ENCODE measurements around the gene OR2A12.

The OR2A12 gene

GRCh38 chr7:144087230-144087629 is 1.2 kb downstream of the OR2A12 start:
- TF ChIP-seq, protein P1, sequence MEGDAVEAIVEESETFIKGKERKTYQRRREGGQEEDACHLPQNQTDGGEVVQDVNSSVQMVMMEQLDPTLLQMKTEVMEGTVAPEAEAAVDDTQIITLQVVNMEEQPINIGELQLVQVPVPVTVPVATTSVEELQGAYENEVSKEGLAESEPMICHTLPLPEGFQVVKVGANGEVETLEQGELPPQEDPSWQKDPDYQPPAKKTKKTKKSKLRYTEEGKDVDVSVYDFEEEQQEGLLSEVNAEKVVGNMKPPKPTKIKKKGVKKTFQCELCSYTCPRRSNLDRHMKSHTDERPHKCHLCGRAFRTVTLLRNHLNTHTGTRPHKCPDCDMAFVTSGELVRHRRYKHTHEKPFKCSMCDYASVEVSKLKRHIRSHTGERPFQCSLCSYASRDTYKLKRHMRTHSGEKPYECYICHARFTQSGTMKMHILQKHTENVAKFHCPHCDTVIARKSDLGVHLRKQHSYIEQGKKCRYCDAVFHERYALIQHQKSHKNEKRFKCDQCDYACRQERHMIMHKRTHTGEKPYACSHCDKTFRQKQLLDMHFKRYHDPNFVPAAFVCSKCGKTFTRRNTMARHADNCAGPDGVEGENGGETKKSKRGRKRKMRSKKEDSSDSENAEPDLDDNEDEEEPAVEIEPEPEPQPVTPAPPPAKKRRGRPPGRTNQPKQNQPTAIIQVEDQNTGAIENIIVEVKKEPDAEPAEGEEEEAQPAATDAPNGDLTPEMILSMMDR (IDR thresholded peaks at IDR 0.05): no peak
- DNase-seq (ENCODE audit: low spot score): no peak
- Histone ChIP-seq H3K27ac (no peak overlapping the region), H3K4me3 (no peak overlapping the region)

- H3K4me3 ChIP-seq: no peak overlapping the region
Measured at GRCh38 chr7:144090667-144091066, 4.6 kb downstream of the OR2A12 start.

GRCh38 chr7:144098776-144099175 is 12.7 kb downstream of the OR2A12 start:
- H3K4me3 ChIP-seq: no peak overlapping the region
- H3K27ac ChIP-seq: no peak overlapping the region
- DNase-seq (ENCODE audit: low spot score): no peak
- TF ChIP-seq, protein P1 (IDR thresholded peaks at IDR 0.05): no peak

More at GRCh38 chr7:144090667-144091066, 4.6 kb downstream of the OR2A12 start:
- TF ChIP-seq, protein P1 (IDR thresholded peaks at IDR 0.05): no peak
- DNase-seq (ENCODE audit: low spot score): no peak
- H3K27ac ChIP-seq: no peak overlapping the region

DNA sequence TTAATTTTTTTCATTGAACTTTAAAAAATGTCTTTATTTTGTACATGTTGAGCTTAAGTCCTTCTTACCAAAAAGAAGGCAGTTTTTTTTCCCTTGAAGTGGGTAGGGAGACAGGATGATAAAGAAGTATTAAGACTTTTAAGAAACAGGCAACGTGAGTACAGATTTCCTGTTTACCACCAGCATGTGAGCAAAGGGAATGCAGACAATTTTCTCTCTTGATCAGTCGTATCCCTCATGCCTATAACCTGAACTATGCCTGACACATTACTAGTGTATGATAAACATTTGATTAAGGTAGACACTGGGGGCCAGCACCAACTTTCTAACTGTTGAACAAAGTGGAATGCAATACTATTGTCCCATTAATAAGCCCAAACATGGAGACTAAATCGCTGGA is 14.5 kb downstream of the OR2A12 start:
- TF ChIP-seq, protein P1 (IDR thresholded peaks at IDR 0.05): no peak
- Histone ChIP-seq H3K4me3 (no peak overlapping the region), H3K27ac (no peak overlapping the region)
- no peak for DNase-seq (ENCODE audit: low spot score)

DNA sequence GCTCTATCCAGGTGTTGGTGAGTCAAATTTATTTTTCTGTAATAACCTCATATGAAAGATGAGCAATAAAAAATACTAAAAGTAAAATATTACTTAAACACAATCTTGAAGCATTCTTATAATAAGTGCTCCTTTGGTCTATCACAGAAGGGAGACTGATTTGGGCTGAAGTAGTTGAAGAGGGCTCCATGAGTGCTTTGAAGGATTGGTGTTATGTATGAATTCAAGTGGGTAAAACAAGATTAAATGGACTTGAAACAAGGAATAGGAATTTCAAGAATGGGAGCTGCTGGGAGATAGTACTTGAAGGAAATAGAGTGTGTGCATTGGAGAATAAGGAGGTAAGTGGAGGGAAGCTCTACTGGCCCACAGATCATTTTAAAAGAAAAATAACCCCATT is 16.0 kb downstream of the OR2A12 start:
- H3K27ac ChIP-seq: no peak overlapping the region
- TF ChIP-seq, protein P1 (IDR thresholded peaks at IDR 0.05): no peak
- no peak for DNase-seq (ENCODE audit: low spot score)
- no peak overlapping the region for H3K4me3 ChIP-seq

- H3K4me3 ChIP-seq: no peak overlapping the region
- DNase-seq (ENCODE audit: low spot score): no peak
- TF ChIP-seq, protein P1 (IDR thresholded peaks at IDR 0.05): no peak
- no peak overlapping the region for H3K27ac ChIP-seq
Measured at GRCh38 chr7:144105211-144105610, 19.1 kb downstream of the OR2A12 start.

DNA sequence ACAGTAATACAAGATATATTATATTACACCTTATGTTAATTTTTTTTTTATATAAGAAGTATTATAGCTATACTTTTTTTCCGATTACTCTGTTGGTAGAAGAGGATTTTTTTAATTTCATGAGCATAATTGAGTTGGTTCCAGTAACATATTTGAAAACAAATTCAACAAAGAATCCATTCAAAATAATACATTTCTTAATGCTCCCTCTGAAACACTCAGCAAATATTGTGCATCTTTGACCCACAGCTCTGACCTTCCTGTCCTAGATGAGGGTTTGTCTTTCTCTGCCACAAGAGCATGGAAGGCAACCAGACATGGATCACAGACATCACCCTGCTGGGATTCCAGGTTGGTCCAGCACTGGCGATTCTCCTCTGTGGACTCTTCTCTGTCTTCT is 23.2 kb downstream of the OR2A12 start, which contains the start of gene OR2A2:
OR2A2 (plus strand) TSS at position 301 of the 400 bp plus-strand sequence; CDS start at position 301, 0 bp downstream.
- no peak within 1 kb of the TSS for H3K4me3 ChIP-seq
- no peak within 1 kb of the TSS for H3K27ac ChIP-seq
- DNase-seq (ENCODE audit: low spot score): no peak
- TF ChIP-seq, protein P1 (IDR thresholded peaks at IDR 0.05): no peak
